Retina (tissue), 1 donor: Measurements from ENCODE around the gene C3orf33.
A peak's percentile ranks its signal among the peaks of the same experiment; 100 is the strongest.

Experiments used
- DNase-seq: peaks from one replicate; pipeline ENCODE4 v3.0.0-alpha.2; 2016

The C3orf33 gene

DNA sequence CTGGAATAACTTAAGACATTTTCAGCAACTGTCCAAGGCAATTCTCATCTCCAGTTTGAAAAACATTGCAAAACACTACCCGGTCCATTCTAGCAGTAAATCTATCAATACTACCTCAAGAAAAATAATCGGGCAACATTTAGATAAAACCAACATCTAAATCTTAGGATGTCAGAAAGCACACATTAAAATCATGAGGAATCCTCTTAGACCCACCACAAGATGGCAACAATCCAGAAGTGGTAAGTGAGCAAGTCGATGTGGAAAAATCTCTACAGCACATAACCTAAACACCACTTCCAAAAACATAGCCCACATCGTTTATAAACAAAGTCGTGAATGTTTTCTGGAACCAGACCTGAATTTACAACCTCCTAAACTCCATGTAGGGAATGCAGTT is 66.9 kb downstream of the C3orf33 start:
- DNase-seq, result no peak

DNA sequence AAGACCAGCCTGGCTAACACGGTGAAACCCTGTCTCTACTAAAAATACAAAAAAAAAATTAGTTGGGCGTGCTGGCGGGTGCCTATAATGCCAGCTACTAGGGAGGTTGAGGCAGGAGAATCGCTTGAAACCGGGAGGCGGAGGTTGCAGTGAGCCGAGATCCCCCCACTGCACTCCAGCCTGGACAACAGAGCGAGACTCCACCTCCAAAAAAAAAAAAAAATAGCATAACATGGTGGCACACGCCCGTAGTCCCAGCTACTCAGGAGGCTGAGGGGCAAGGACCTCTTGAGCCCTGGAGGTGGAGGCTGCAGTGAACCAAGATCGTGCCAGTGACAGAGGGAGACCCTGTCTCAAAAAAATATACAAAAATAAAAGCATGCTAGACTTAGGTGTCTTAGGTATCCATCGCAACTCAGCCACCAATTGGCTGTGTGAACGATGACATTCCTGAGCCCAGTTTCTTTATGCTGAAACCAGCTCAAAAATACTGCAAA is 67.5 kb downstream of the C3orf33 start:
- DNase-seq, result no peak

DNA sequence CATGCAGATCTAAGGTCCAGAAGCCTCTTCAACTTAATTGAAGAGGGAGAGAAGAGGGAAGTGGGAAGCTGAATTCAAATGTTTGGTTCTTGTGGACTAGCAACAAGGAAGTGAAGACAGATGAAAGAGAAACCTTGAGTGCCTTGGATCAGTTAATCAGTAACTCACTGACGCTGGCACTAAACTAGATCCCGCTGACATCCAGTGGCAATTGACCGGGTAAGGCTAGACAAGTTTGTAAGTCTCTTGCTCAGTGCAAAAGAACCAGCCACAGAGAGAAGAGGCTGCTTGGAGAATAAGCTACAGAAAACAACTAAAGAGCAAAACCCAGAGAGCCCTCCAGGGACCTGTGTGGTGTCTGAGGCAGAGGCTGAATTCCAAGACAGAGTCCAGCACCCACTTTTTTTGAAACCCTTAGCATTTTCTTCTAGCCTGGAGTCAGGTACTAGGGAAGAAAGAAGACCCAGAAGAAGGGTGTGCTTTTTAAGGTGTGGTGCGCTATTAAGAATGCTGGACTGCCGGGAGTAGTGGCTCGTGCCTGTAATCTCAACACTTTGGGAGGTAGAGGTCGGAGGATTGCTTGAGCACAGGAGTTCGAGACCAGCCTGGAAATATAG is 68.1 kb downstream of the C3orf33 start:
- peak; percentile 51 for DNase-seq

DNA sequence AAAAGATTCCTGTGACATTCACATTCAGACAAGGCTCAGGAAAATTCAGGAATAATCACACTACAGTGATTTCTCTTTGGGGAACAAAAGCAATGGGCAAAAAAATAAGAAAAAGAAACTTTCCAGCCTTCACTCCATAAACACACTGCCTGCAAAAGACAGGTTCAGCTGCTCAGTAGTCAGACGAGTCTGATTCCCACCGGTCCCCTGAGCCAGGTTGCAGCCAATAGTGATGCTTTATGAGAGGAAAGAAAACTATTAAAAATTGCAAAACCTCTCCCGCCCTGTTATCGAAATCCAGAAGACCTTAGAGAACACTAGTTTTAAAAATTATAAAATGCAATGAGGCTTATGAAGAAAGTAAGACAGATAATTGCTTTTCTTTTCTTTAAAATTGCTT is 69.7 kb downstream of the C3orf33 start:
- no peak for DNase-seq

DNA sequence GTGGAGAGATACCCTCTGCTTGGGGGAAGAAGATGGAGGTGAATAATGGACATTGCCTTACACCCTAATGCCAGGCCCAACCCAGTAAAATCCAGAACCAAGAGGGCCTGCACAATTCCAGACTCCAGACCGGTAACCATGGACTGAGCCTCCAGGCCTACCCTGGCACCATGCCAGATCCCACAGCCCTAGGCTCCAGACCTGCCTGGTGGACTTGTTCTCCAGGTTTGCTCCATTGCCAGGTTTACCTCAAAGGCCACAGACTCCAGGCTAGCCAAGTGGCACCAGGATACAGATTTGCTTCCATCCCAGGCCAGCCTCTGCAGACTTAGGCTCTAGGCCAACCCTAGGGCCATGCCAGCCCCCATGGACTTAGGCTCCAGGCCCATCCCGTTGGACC is 75.2 kb downstream of the C3orf33 start:
- DNase-seq, result no peak

DNA sequence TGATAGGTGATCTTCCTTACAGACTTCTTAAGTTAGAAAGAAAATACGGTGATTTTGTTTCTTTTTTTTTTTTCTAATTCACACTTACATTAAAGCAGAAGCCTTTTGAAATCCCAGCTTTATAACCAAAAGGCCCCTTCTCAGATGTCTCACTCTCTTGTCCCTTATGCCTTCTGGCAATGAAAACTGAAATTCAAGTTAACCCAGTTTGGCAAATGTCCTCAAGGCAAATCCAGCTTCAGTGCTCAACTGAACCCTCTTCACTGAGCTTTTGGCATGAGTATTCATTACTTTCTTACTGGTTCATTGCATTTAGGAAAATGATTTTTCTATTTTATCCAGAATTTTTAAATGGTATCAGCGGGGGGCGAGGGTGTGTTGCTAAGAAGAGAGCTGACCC is 78.2 kb downstream of the C3orf33 start:
- no peak for DNase-seq

DNA sequence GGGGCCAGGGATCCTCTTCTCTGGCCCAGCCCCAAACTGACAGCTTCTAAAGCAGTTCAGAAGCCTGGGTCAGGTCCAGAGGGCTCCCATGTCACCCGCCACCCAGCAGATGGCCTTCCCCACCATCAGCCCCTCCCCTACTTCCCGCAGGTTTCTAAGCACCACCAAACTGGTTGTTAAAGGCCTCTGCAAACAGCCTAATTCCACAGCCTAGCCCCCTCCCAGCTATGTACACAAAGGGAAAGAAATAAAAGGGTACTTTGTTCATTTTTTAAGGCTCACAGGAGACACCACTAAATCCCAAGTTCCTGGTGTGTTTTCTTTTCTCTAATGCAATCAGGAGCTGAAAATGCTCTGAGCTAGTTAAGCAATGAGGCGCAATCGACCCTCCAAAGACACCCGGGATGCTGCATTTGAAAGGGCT is 91.8 kb downstream of the C3orf33 start:
- peak; percentile 56 for DNase-seq
